IMR-90 (cell line): ENCODE data around the gene S1PR5. TPM values are rescaled to one million over a fixed set of nuclear protein-coding genes. Genes with fewer than 3 reads are reported as not detected.
A peak's percentile ranks its signal among the peaks of the same experiment; 100 is the strongest.

Experiments
- ATAC-seq: fragments of 200-7000 bp; cut with Tn5 transposase; 2 replicates; pipeline ENCODE4 v1.9.1; 2020; ENCODE audit warnings: low read depth, mild to moderate bottlenecking, moderate library complexity
- BruUV-seq: library from RNA; stranded (reverse); fragments of 400-500 nt; replicated peaks from 2 replicates; lab custom pipeline; 2021; lab: Mats Ljungman, UMichigan
- CTCF ChIA-PET: fragments of 300-600 bp; formaldehyde crosslinking; extraction: SDS; loops from one replicate; lab custom pipeline; 2021; ENCODE audit warnings: antibody characterized with exemption; lab: Yijun Ruan, JAX
- POLR2A ChIA-PET: fragments of 300-600 bp; sonication (Branson Sonifier 250); formaldehyde crosslinking; loops from one replicate; lab custom pipeline; 2022; ENCODE audit warnings: antibody characterized with exemption; ENCODE audit not compliant: unreplicated experiment; lab: Charles Lee
- DNase-seq: peaks from one replicate; pipeline ENCODE4 v3.0.0; 2013
- H2AFZ ChIP-seq: replicated peaks from 2 replicates; pipeline ENCODE3; 2013; ENCODE audit warnings: low read length, mild to moderate bottlenecking; ENCODE audit not compliant: poor library complexity
- H2AK5ac ChIP-seq: 2 replicates; pipeline ENCODE4 v1.6.1; 2013; ENCODE audit warnings: low read depth, low read length, inconsistent platforms
- H2AK9ac ChIP-seq: replicated peaks from 2 replicates; pipeline ENCODE3; 2013; ENCODE audit warnings: mild to moderate bottlenecking, low read depth, low read length, moderate library complexity; ENCODE audit not compliant: poor library complexity
- H2BK120ac ChIP-seq: 2 replicates; pipeline ENCODE4 v1.6.1; 2013; ENCODE audit warnings: low read depth, low read length, inconsistent platforms
- H2BK15ac ChIP-seq: 3 replicates; pipeline ENCODE4 v1.6.1; 2013; ENCODE audit warnings: low read depth, low read length, inconsistent platforms
- H2BK20ac ChIP-seq: 2 replicates; pipeline ENCODE4 v1.6.1; 2013; ENCODE audit warnings: low read depth, mild to moderate bottlenecking, inconsistent platforms, low read length, moderate library complexity
- H2BK5ac ChIP-seq: 2 replicates; pipeline ENCODE4 v1.6.1; 2013; ENCODE audit warnings: mild to moderate bottlenecking, low read depth, low read length, inconsistent platforms; ENCODE audit not compliant: poor library complexity, severe bottlenecking
- H3K14ac ChIP-seq: replicated peaks from 2 replicates; pipeline ENCODE4 v1.6.1; 2013; ENCODE audit warnings: low read depth, low read length, inconsistent platforms
- H3K18ac ChIP-seq: 2 replicates; pipeline ENCODE4 v1.6.1; 2013; ENCODE audit warnings: low read depth, low read length, control low read depth
- H3K23ac ChIP-seq: 2 replicates; pipeline ENCODE4 v1.6.1; 2013; ENCODE audit warnings: low read depth, low read length, inconsistent platforms
- H3K27ac ChIP-seq: 2 replicates; pipeline ENCODE4 v1.5.1; 2013; ENCODE audit warnings: mild to moderate bottlenecking, control low read depth, low read length; ENCODE audit not compliant: insufficient read depth
- H3K27me3 ChIP-seq: 2 replicates; pipeline ENCODE4 v1.6.1; 2013; ENCODE audit warnings: low read length; ENCODE audit not compliant: control insufficient read depth, insufficient read depth
- H3K36me3 ChIP-seq: 2 replicates; pipeline ENCODE4 v1.6.1; 2013; ENCODE audit warnings: low read length, mixed read lengths; ENCODE audit not compliant: control insufficient read depth, insufficient read depth
- H3K4ac ChIP-seq: 2 replicates; pipeline ENCODE4 v1.6.1; 2013; ENCODE audit warnings: low read depth, low read length, inconsistent platforms
- H3K4me1 ChIP-seq: 2 replicates; pipeline ENCODE4 v1.6.1; 2013; ENCODE audit warnings: low read length, mixed read lengths; ENCODE audit not compliant: control insufficient read depth, insufficient read depth
- H3K4me2 ChIP-seq: 2 replicates; pipeline ENCODE4 v1.6.1; 2013; ENCODE audit warnings: low read depth, mild to moderate bottlenecking, control low read depth, low read length, moderate library complexity
- H3K4me3 ChIP-seq: 2 replicates; pipeline ENCODE4 v1.5.1; 2013; ENCODE audit warnings: low read depth, mild to moderate bottlenecking, control low read depth, low read length, moderate library complexity; ENCODE audit not compliant: insufficient read depth
- H3K56ac ChIP-seq: 2 replicates; pipeline ENCODE4 v1.6.1; 2013; ENCODE audit warnings: low read length, inconsistent platforms; ENCODE audit not compliant: insufficient read depth; ENCODE audit errors: extremely low read depth
- H3K79me1 ChIP-seq, 2 experiments: 2 replicates each; pipeline ENCODE4 v1.6.1; 2013; ENCODE audit warnings: low read length in 2 of 2, inconsistent platforms in 1 of 2, low read depth in 1 of 2
- H3K9ac ChIP-seq: 2 replicates; pipeline ENCODE4 v1.6.1; 2013; ENCODE audit warnings: low read depth, low read length, control low read depth
- H3K9me1 ChIP-seq: 2 replicates; pipeline ENCODE4 v1.6.1; 2013; ENCODE audit warnings: low read length, inconsistent platforms; ENCODE audit not compliant: insufficient read depth
- H3K9me3 ChIP-seq: 2 replicates; pipeline ENCODE4 v1.6.1; 2013; ENCODE audit warnings: low read length; ENCODE audit not compliant: control insufficient read depth, insufficient read depth
- H4K20me1 ChIP-seq: 2 replicates; pipeline ENCODE4 v1.6.1; 2013; ENCODE audit warnings: low read length, inconsistent platforms; ENCODE audit not compliant: insufficient read depth
- H4K5ac ChIP-seq: 2 replicates; pipeline ENCODE4 v1.6.1; 2013; ENCODE audit warnings: mild to moderate bottlenecking, low read depth, low read length, control low read depth
- H4K8ac ChIP-seq, 2 experiments: 2 replicates each; pipeline ENCODE4 v1.6.1; 2013; ENCODE audit warnings: low read depth in 2 of 2, low read length in 2 of 2, control low read depth in 1 of 2, inconsistent platforms in 1 of 2
- H4K91ac ChIP-seq: 2 replicates; pipeline ENCODE4 v1.6.1; 2013; ENCODE audit warnings: low read depth, low read length, inconsistent platforms; ENCODE audit not compliant: insufficient read depth
- BHLHE40 ChIP-seq: fragments of 150-350 bp; IDR thresholded peaks from 2 replicates; pipeline ENCODE4 v1.6.1; 2016; ENCODE audit warnings: mild to moderate bottlenecking, low read depth, low read length
- CEBPB ChIP-seq: IDR thresholded peaks from 2 replicates; pipeline ENCODE4 v1.6.1; 2012; ENCODE audit warnings: low read depth, low read length, improper control_type of control experiment
- CHD1 ChIP-seq: IDR thresholded peaks from 2 replicates; pipeline ENCODE4 v1.6.1; 2012; ENCODE audit warnings: low read depth, low read length, improper control_type of control experiment
- ELK1 ChIP-seq: fragments of 150-350 bp; IDR thresholded peaks from 2 replicates; pipeline ENCODE4 v1.6.1; 2016; ENCODE audit warnings: low read depth, mild to moderate bottlenecking, low read length, moderate library complexity, borderline replicate concordance
- FOS ChIP-seq: fragments of 150-350 bp; IDR thresholded peaks from 2 replicates; pipeline ENCODE4 v1.6.1; 2016; ENCODE audit warnings: low read depth, low read length
- MAFK ChIP-seq: IDR thresholded peaks from 2 replicates; pipeline ENCODE4 v1.6.1; 2012; ENCODE audit warnings: low read depth, low read length, improper control_type of control experiment
- MAZ ChIP-seq: IDR thresholded peaks from 2 replicates; pipeline ENCODE4 v1.6.1; 2012; ENCODE audit warnings: low read depth, mild to moderate bottlenecking, low read length, improper control_type of control experiment, moderate library complexity, borderline replicate concordance
- MXI1 ChIP-seq: IDR thresholded peaks from 2 replicates; pipeline ENCODE4 v1.6.1; 2012; ENCODE audit warnings: low read depth, mild to moderate bottlenecking, low read length, moderate library complexity, borderline replicate concordance
- NFE2L2 ChIP-seq: fragments of 150-350 bp; IDR thresholded peaks from 2 replicates; pipeline ENCODE4 v1.6.1; 2016; ENCODE audit warnings: low read depth, mild to moderate bottlenecking, low read length
- POLR2A ChIP-seq: IDR thresholded peaks from 2 replicates; pipeline ENCODE4 v1.6.1; 2012; ENCODE audit warnings: mild to moderate bottlenecking, low read depth, low read length
- RAD21 ChIP-seq: IDR thresholded peaks from 2 replicates; pipeline ENCODE4 v1.6.1; 2012; ENCODE audit warnings: low read length, improper control_type of control experiment
- RCOR1 ChIP-seq: IDR thresholded peaks from 2 replicates; pipeline ENCODE4 v1.6.1; 2012; ENCODE audit warnings: mild to moderate bottlenecking, low read length, improper control_type of control experiment; ENCODE audit not compliant: insufficient replicate concordance
- SMC3 ChIP-seq: fragments of 150-350 bp; IDR thresholded peaks from 2 replicates; pipeline ENCODE4 v1.6.1; 2016; ENCODE audit warnings: low read depth, mild to moderate bottlenecking, antibody characterized with exemption, low read length, moderate library complexity
- WGBS, 2 experiments: methylation state at CpG; one replicate each; pipeline versions ENCODE4 v1.1.5 to v1.1.7; 2013; ENCODE audit warnings: missing lambda C conversion rate in 2 of 2; ENCODE audit not compliant: insufficient read length in 1 of 2; ENCODE audit errors: extremely low coverage in 2 of 2; 5-methylcytosine and 5-hydroxymethylcytosine counted together
- dilution Hi-C: fragments of 300-500 bp; cut with HindIII; formaldehyde crosslinking; loops from one replicate; pipeline ENCODE4 v1.14.3; 2018; ENCODE audit warnings: low sequenced_read_pairs; ENCODE audit not compliant: unreplicated experiment
- in situ Hi-C: fragments of 300-500 bp; cut with MboI; formaldehyde crosslinking; loops from 3 replicates; pipeline ENCODE4 v1.14.3; 2019; ENCODE audit warnings: low sequenced_read_pairs, inconsistent platforms, mixed read lengths
- intact Hi-C: fragments of 100-400 bp; cut with micrococcal nuclease; formaldehyde crosslinking; loops from 2 replicates; pipeline ENCODE4 v1.10.0; 2022
- polyA plus RNA-seq, 3 experiments: library from polyadenylated mRNA; depleted of rRNA; stranded (reverse); fragments of >200 nt; gene quantifications; 2 replicates each; pipeline ENCODE4 v1.2.3, GENCODE V29; 2012; ENCODE audit warnings: low replicate concordance in 1 of 3
- total RNA-seq: library from RNA; depleted of rRNA; stranded (reverse); fragments of >200 nt; gene quantifications from 2 replicates; pipeline ENCODE4 v1.2.3, GENCODE V29; 2012
- TF ChIP-seq, protein P1 (sequence below): conservative IDR thresholded peaks from 2 replicates; pipeline ENCODE4 v1.5.1; 2012; ENCODE audit warnings: mild to moderate bottlenecking, low read depth, low read length, improper control_type of control experiment

The S1PR5 gene
- total and polyA plus RNA-seq, 2 of the 4 experiments (the other 2 are of a cell fraction), result 0.36 to 0.55 TPM

- TF ChIP-seq CHD1, result peak; percentile 86; the same call in 1 of the 2 replicates
Observed at GRCh38 chr19:10502524-10503001, 14.7 kb downstream of the S1PR5 start (continued).

- Histone ChIP-seq H3K27ac (peak overlapping the region; percentile 97), H3K9me3 (no peaks in the 10 kb centered on the region), H3K23ac (peak overlapping the region; percentile 95), H4K20me1 (peaks cover 12% of the 10 kb centered on the region), H4K91ac (peak overlapping the region; percentile 91), H3K4me3 (peak overlapping the region; percentile 77), H4K8ac (peak overlapping the region; percentile 77 to 97), H2BK15ac (peak overlapping the region; percentile 45; the same call in 1 of the 3 replicates), H3K4me2 (peak overlapping the region; percentile 91), H3K4ac (peak overlapping the region; percentile 90), H3K27me3 (no peaks in the 10 kb centered on the region), H2AK9ac (peak overlapping the region; percentile 97), H2AK5ac (peak overlapping the region; percentile 100), H3K56ac (peak overlapping the region; percentile 87), H2AFZ (peak overlapping the region; percentile 86), H3K4me1 (peaks cover 3% of the 10 kb centered on the region; the same call in 1 of the 2 replicates), H3K14ac (peak overlapping the region; percentile 98), H3K18ac (peak overlapping the region; percentile 91), H3K9ac (peak overlapping the region; percentile 96), H2BK20ac (peak overlapping the region; percentile 30; the same call in 1 of the 2 replicates), H3K79me1 (peaks cover 24 to 45% of the 10 kb centered on the region in 2 experiments), H2BK120ac (peak overlapping the region; percentile 66), H2BK5ac (peak overlapping the region; percentile 86), H4K5ac (peak overlapping the region; percentile 96), H3K36me3 (peaks cover 19% of the 10 kb centered on the region), H3K9me1 (peaks cover 13% of the 10 kb centered on the region)
- in situ Hi-C loops, result no loop called here
- dilution Hi-C loops, result no loop called here
- CTCF ChIA-PET, result no interaction called here
- POLR2A ChIA-PET, result interaction anchor here (0.6 kb wide), 2 partner anchors 24 to 86 kb away, joined by 3 read pairs; no protein-coding TSS in a partner anchor
- no TSS peak for BruUV-seq
- WGBS, 2 experiments, result 2% methylated on average over 30 of the region's 35 CpGs; no CpG with 5 or more reads in 1 of the 2 experiments
- intact Hi-C loops, result loop anchor here (2.0 kb wide), 1 partner anchor 65 kb away; the partner anchor contains the start of gene KRI1
- DNase-seq, result peak; percentile 29
- peak; percentile 69 for ATAC-seq
- TF ChIP-seq CHD1 (no peak), RCOR1 (no peak), SMC3 (no peak), ELK1 (no peak), NFE2L2 (no peak), RAD21 (no peak), MAZ (no peak), FOS (no peak), BHLHE40 (no peak), MAFK (no peak), POLR2A (no peak), CEBPB (no peak), MXI1 (no peak)
- TF ChIP-seq, protein P1, sequence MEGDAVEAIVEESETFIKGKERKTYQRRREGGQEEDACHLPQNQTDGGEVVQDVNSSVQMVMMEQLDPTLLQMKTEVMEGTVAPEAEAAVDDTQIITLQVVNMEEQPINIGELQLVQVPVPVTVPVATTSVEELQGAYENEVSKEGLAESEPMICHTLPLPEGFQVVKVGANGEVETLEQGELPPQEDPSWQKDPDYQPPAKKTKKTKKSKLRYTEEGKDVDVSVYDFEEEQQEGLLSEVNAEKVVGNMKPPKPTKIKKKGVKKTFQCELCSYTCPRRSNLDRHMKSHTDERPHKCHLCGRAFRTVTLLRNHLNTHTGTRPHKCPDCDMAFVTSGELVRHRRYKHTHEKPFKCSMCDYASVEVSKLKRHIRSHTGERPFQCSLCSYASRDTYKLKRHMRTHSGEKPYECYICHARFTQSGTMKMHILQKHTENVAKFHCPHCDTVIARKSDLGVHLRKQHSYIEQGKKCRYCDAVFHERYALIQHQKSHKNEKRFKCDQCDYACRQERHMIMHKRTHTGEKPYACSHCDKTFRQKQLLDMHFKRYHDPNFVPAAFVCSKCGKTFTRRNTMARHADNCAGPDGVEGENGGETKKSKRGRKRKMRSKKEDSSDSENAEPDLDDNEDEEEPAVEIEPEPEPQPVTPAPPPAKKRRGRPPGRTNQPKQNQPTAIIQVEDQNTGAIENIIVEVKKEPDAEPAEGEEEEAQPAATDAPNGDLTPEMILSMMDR, result no peak
Observed at GRCh38 chr19:10501971-10502523, 15.2 kb downstream of the S1PR5 start.
